ENCODE results near the gene SYNDIG1L.

The SYNDIG1L gene

DNA sequence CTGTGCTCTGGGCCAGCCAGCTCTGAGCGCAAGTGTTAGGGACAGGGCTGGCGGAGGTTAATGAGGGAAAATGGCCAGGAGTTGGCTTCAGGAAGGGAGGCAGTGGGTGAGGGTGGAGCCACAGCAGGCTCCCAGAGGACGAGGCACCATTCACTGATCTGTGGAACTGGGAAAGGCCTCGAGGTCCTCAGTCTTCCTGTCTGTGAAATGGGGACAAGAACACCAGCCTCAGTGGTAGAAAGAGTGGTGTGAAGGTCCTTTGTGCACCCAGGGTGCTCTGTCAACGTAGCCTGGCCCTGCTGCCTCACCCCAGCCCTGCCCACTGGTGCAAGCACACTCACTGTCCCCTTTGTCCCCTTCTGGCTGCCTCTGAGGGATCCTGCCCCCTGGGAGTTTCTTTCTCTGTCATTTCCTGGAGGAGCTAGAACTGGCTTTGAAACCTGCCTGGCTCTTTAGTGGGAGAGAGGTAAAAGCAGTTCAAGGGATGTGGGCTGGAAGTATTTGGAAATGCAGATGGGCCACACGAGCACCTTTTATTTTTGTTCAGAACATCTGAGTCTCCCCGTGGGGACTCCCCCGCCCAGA, 25.0 kb downstream of the SYNDIG1L start:
- no peak for DNase-seq (ENCODE audit: low read depth in 1 of 2, low spot score in 1 of 2)
- Histone ChIP-seq H3K27ac (replicated peaks) (no peak overlapping the region), H3K4me3 (replicated peaks; ENCODE audit: insufficient read depth, low read length) (no peak overlapping the region), H3K27me3 (ENCODE audit: insufficient read depth, poor library complexity, severe bottlenecking) (no peaks in the 10 kb centered on the region)
- TF ChIP-seq, protein P1, sequence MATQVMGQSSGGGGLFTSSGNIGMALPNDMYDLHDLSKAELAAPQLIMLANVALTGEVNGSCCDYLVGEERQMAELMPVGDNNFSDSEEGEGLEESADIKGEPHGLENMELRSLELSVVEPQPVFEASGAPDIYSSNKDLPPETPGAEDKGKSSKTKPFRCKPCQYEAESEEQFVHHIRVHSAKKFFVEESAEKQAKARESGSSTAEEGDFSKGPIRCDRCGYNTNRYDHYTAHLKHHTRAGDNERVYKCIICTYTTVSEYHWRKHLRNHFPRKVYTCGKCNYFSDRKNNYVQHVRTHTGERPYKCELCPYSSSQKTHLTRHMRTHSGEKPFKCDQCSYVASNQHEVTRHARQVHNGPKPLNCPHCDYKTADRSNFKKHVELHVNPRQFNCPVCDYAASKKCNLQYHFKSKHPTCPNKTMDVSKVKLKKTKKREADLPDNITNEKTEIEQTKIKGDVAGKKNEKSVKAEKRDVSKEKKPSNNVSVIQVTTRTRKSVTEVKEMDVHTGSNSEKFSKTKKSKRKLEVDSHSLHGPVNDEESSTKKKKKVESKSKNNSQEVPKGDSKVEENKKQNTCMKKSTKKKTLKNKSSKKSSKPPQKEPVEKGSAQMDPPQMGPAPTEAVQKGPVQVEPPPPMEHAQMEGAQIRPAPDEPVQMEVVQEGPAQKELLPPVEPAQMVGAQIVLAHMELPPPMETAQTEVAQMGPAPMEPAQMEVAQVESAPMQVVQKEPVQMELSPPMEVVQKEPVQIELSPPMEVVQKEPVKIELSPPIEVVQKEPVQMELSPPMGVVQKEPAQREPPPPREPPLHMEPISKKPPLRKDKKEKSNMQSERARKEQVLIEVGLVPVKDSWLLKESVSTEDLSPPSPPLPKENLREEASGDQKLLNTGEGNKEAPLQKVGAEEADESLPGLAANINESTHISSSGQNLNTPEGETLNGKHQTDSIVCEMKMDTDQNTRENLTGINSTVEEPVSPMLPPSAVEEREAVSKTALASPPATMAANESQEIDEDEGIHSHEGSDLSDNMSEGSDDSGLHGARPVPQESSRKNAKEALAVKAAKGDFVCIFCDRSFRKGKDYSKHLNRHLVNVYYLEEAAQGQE (IDR thresholded peaks at IDR 0.05; ENCODE audit: insufficient replicate concordance, low read depth), result no peak
- TF ChIP-seq, protein P2, sequence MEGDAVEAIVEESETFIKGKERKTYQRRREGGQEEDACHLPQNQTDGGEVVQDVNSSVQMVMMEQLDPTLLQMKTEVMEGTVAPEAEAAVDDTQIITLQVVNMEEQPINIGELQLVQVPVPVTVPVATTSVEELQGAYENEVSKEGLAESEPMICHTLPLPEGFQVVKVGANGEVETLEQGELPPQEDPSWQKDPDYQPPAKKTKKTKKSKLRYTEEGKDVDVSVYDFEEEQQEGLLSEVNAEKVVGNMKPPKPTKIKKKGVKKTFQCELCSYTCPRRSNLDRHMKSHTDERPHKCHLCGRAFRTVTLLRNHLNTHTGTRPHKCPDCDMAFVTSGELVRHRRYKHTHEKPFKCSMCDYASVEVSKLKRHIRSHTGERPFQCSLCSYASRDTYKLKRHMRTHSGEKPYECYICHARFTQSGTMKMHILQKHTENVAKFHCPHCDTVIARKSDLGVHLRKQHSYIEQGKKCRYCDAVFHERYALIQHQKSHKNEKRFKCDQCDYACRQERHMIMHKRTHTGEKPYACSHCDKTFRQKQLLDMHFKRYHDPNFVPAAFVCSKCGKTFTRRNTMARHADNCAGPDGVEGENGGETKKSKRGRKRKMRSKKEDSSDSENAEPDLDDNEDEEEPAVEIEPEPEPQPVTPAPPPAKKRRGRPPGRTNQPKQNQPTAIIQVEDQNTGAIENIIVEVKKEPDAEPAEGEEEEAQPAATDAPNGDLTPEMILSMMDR (IDR thresholded peaks at IDR 0.05; ENCODE audit: insufficient read depth, low read length), result no peak
- TF ChIP-seq SPI1 (IDR thresholded peaks at IDR 0.05; ENCODE audit: borderline replicate concordance, low read depth) (no peak), POLR2AphosphoS5 (IDR thresholded peaks at IDR 0.05; ENCODE audit: low read depth) (no peak), GABPA (IDR thresholded peaks at IDR 0.05; ENCODE audit: low read depth) (no peak)

DNA sequence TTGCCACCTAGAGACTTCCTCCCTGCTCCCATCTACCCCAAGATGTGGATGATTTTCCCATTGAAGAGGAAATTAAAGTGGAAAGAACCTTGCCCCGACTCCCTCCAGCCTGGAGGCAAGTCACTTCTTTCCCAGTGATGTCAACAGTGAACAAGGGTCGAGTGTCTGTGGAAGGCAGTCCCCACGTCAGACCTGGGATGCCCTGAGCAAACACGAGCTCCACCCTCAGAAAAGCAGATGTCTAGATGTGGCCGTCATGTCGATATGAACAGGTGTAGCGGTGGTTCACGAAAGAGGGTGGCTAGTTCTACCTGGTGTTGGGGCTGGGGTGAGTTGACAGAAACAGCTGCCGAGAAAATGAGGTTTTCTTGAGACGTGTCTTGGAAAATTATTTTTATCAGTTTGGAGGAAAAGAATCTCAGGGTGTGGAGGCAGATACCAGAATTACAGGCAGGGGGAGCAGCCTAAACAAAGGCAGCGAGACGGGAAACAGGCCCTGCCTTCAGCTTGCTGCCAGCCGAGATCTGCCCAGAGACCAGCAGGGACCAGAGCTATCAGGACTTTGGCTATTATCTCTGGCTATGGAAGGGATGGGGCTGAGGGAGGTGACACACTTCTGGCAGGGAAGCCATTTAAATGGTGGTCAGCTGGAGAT, 25.9 kb downstream of the SYNDIG1L start:
- DNase-seq (ENCODE audit: low read depth in 1 of 2, low spot score in 1 of 2), result no peak
- H3K27me3 ChIP-seq (ENCODE audit: insufficient read depth, poor library complexity, severe bottlenecking), result no peaks in the 10 kb centered on the region
- no peak overlapping the region for H3K4me3 ChIP-seq (replicated peaks; ENCODE audit: insufficient read depth, low read length)
- H3K27ac ChIP-seq (replicated peaks), result no peak overlapping the region
- TF ChIP-seq, protein P2 (IDR thresholded peaks at IDR 0.05; ENCODE audit: insufficient read depth, low read length), result no peak
- TF ChIP-seq GABPA (IDR thresholded peaks at IDR 0.05; ENCODE audit: low read depth), result no peak
- no peak for TF ChIP-seq SPI1 (IDR thresholded peaks at IDR 0.05; ENCODE audit: borderline replicate concordance, low read depth)
- TF ChIP-seq POLR2AphosphoS5 (IDR thresholded peaks at IDR 0.05; ENCODE audit: low read depth), result no peak
- TF ChIP-seq, protein P1 (IDR thresholded peaks at IDR 0.05; ENCODE audit: insufficient replicate concordance, low read depth), result no peak

DNA sequence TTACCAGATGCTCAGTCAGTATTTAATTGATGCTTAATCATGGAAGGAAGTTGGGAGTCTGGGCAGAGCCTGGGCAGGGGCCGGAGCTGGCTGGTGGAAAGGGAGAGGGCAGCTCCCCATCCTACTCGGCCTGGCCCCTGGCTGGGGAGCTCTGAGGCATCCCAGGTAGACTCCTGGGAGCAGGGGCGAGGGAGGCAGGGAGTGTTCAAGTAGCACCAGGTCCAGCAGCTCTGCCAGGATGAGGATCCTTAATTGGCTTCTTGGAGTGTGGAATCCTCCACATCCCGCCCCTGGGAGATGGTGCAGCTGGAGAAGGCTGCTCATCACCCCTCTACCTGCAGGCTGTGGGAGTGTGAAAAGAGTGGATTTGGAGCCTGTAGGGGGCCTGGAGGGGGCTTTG, 30.9 kb downstream of the SYNDIG1L start:
- TF ChIP-seq GABPA (IDR thresholded peaks at IDR 0.05; ENCODE audit: low read depth) (no peak), SPI1 (IDR thresholded peaks at IDR 0.05; ENCODE audit: borderline replicate concordance, low read depth) (no peak), POLR2AphosphoS5 (IDR thresholded peaks at IDR 0.05; ENCODE audit: low read depth) (no peak)
- TF ChIP-seq, protein P1 (IDR thresholded peaks at IDR 0.05; ENCODE audit: insufficient replicate concordance, low read depth), result no peak
- TF ChIP-seq, protein P2 (IDR thresholded peaks at IDR 0.05; ENCODE audit: insufficient read depth, low read length), result no peak
- no peak overlapping the region for H3K4me3 ChIP-seq (replicated peaks; ENCODE audit: insufficient read depth, low read length)
- DNase-seq (ENCODE audit: low read depth in 1 of 2, low spot score in 1 of 2), result no peak
- no peaks in the 10 kb centered on the region for H3K27me3 ChIP-seq (ENCODE audit: insufficient read depth, poor library complexity, severe bottlenecking)
- no peak overlapping the region for H3K27ac ChIP-seq (replicated peaks)

Measured in HL-60 (cell line).